Psoas muscle (tissue), 8 donors: Measurements from ENCODE around the gene STUB1. TPM values are rescaled to one million over a fixed set of nuclear protein-coding genes. Genes with fewer than 3 reads are reported as not detected.
A peak's percentile ranks its signal among the peaks of the same experiment; 100 is the strongest.

Experiments
- ATAC-seq, 4 donors: fragments of 200-7000 bp; cut with Tn5 transposase; one replicate each; pipeline ENCODE4 v1.9.1; 2020; ENCODE audit warnings: moderate library complexity in 3 of 4, mild to moderate bottlenecking in 2 of 4
- DNase-seq, 2 donors: peaks; one replicate each; pipeline ENCODE4 v3.0.0-alpha.2; 2020
- H3K27ac ChIP-seq: fragments of 200-600 bp; one replicate; pipeline ENCODE4 v1.8.0; 2022
- H3K27me3 ChIP-seq, 3 donors: fragments of 200-600 bp in 1 of 3; one replicate each; pipeline versions ENCODE4 v1.6.1 to v1.8.0; 2013 to 2022; ENCODE audit warnings: low read length in 2 of 3, mild to moderate bottlenecking in 2 of 3, moderate library complexity in 1 of 3; ENCODE audit not compliant: insufficient read depth in 3 of 3
- H3K36me3 ChIP-seq, 2 donors: fragments of 200-600 bp in 1 of 2; one replicate each; pipeline versions ENCODE4 v1.6.1 to v1.8.0; 2013 to 2022; ENCODE audit warnings: low read depth in 1 of 2, mild to moderate bottlenecking in 1 of 2, moderate library complexity in 1 of 2; ENCODE audit not compliant: insufficient read depth in 1 of 2
- H3K4me1 ChIP-seq: fragments of 200-600 bp; one replicate; pipeline ENCODE4 v1.8.0; 2022
- H3K4me3 ChIP-seq: fragments of 200-600 bp; one replicate; pipeline ENCODE4 v1.8.0; 2022; ENCODE audit warnings: mild to moderate bottlenecking
- H3K9me3 ChIP-seq: fragments of 200-600 bp; one replicate; pipeline ENCODE4 v1.8.0; 2022
- CTCF ChIP-seq: fragments of 200-600 bp; IDR thresholded peaks from one replicate; pipeline ENCODE4 v1.8.0; 2022; ENCODE audit warnings: antibody characterized with exemption
- WGBS, 3 donors: extraction: QIAGEN DNeasy Blood & Tissue Kit; methylation state at CpG; one replicate each; pipeline versions ENCODE4 v1.1.6 to v1.1.7; 2013; 5-methylcytosine and 5-hydroxymethylcytosine counted together
- intact Hi-C, 2 donors: fragments of 100-400 bp; cut with DNase I; formaldehyde crosslinking; loops; one replicate each; pipeline versions ENCODE4 v1.11.0 to v1.14.2; 2022
- polyA plus RNA-seq, 3 donors: library from polyadenylated mRNA; stranded (reverse); fragments of 200-250 nt; gene quantifications; one replicate each; pipeline ENCODE4 v1.2.3, GENCODE V29; 2013
- total RNA-seq, 4 donors: library from RNA; stranded (reverse); fragmentation: NEBNext Ultra II Directional in 2 of 4; extraction: Animal tissue kit (Norgen Biotek cat#: 25700) in 2 of 4; gene quantifications; one replicate each; pipeline versions ENCODE4 v1.2.1 to v1.2.4, GENCODE V29; 2021 to 2023
- donor health status: healthy with polysubstance abuse.
- donor health status: DM: no; HTN: no; CAD: no; lungs with moderate emphysema.
- donor health status: Bipolar disorder and iron deficiency.
- donor health status: healthy.
- donor health status: DM: yes; HTN: yes; CAD: no.
- donor health status: DM: no; HTN: no; CAD: no.
- donor health status: DM: no; HTN: no; CAD: no.
- donor health status: DM: yes; HTN: yes; CAD: no.

The STUB1 gene
- total and polyA plus RNA-seq, 7 donors = 108 to 150 (median 127) TPM

- Histone ChIP-seq H3K36me3 (peaks cover 5 to 34% of the 10 kb centered on the region in 2 donors), H3K4me3 (peak overlapping the region; percentile 79), H3K4me1 (peaks cover 40% of the 10 kb centered on the region), H3K9me3 (no peaks in the 10 kb centered on the region), H3K27ac (no peak overlapping the region), H3K27me3 (no peaks in the 10 kb centered on the region)
- ATAC-seq (no peak), DNase-seq (no peak)
- intact Hi-C loops = no loop called here
- no peak for TF ChIP-seq CTCF
- 68 to 76% (median 70%) methylated on average over 36 of the region's 36 CpGs for WGBS, 3 donors
Measured at GRCh38 chr16:682493-683395, 2.5 kb downstream of the STUB1 start.

- WGBS, 3 donors = 12 to 17% (median 12%) methylated on average over 31 to 57 of the region's 57 CpGs
- peak overlapping the region; percentile 79 for H3K4me3 ChIP-seq
- DNase-seq (no peak), ATAC-seq (no peak)
- H3K9me3 ChIP-seq = no peaks in the 10 kb centered on the region
- H3K27me3 ChIP-seq = no peaks in the 10 kb centered on the region
- TF ChIP-seq CTCF = no peak
- peaks cover 43% of the 10 kb centered on the region for H3K4me1 ChIP-seq
- peaks cover 5 to 34% of the 10 kb centered on the region in 2 donors for H3K36me3 ChIP-seq
- H3K27ac ChIP-seq = peak overlapping the region; percentile 68
- intact Hi-C loops = no loop called here
Measured at GRCh38 chr16:683396-684070, 3.3 kb downstream of the STUB1 start.

GRCh38 chr16:684071-684794, 4.0 kb downstream of the STUB1 start, which contains the start of gene JMJD8:
Gene JMJD8, minus strand, starts transcription at chr16:684334. Its CDS starts 15 bp downstream, at chr16:684319.
- Histone ChIP-seq H3K36me3 (peaks cover 5 to 34% of the 10 kb centered on the region in 2 donors), H3K27me3 (no peaks in the 10 kb centered on the region), H3K4me3 (peak within 1 kb of the TSS; percentile 79), H3K4me1 (peaks cover 50% of the 10 kb centered on the region), H3K9me3 (no peaks in the 10 kb centered on the region), H3K27ac (peak within 1 kb of the TSS; percentile 68)
- TF ChIP-seq CTCF = no peak
- DNase-seq (peak; percentile 99), ATAC-seq (peak; percentile 69 to 75 (median 72))
- WGBS, 3 donors = 1% methylated on average over 55 to 91 of the region's 91 CpGs
- intact Hi-C loops = no loop called here

GRCh38 chr16:684961-685696, 4.9 kb downstream of the STUB1 start:
- Histone ChIP-seq H3K27ac (peak overlapping the region; percentile 68), H3K36me3 (peaks cover 5 to 34% of the 10 kb centered on the region in 2 donors), H3K27me3 (no peaks in the 10 kb centered on the region), H3K4me1 (peaks cover 55% of the 10 kb centered on the region), H3K4me3 (peak overlapping the region; percentile 79), H3K9me3 (no peaks in the 10 kb centered on the region)
- TF ChIP-seq CTCF = no peak
- 87 to 91% (median 88%) methylated on average over 58 to 61 of the region's 61 CpGs for WGBS, 3 donors
- DNase-seq (peak in 1 of 2 donors; percentile 45), ATAC-seq (no peak)
- intact Hi-C loops = no loop called here
